ENCODE measurements around the gene VWA5B2.

DNA sequence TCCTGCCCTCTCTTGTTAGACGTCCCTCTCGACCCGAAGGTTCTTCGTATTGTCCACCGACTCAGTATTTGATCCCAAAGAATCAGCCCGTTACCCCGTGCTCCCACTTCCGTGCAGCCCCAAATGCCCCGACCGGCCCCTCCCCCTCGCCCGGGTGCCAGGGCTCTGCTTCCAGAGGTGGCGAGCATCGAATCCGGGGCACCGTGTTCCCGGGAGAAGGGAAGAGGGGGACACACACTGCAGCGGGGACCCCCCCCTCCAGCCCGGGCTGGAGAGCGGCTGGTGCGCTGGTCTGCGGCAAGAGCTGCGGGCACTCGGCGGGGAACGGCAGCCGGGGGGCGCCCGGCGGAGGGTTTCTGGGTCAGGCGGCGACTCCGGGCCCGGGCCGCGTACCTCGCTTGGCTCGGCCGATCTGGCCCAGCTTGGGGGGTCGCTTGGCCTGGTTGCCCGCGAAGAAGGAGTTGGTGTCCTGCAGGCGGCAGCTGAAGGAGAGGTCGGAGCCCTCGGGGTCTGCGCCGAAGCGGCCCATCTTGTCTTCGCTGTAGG lies 31.4 kb downstream of the VWA5B2 start:
- TF ChIP-seq, protein P1, sequence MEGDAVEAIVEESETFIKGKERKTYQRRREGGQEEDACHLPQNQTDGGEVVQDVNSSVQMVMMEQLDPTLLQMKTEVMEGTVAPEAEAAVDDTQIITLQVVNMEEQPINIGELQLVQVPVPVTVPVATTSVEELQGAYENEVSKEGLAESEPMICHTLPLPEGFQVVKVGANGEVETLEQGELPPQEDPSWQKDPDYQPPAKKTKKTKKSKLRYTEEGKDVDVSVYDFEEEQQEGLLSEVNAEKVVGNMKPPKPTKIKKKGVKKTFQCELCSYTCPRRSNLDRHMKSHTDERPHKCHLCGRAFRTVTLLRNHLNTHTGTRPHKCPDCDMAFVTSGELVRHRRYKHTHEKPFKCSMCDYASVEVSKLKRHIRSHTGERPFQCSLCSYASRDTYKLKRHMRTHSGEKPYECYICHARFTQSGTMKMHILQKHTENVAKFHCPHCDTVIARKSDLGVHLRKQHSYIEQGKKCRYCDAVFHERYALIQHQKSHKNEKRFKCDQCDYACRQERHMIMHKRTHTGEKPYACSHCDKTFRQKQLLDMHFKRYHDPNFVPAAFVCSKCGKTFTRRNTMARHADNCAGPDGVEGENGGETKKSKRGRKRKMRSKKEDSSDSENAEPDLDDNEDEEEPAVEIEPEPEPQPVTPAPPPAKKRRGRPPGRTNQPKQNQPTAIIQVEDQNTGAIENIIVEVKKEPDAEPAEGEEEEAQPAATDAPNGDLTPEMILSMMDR (IDR thresholded peaks at IDR 0.05; ENCODE audit: insufficient read depth, low read length, poor library complexity, severe bottlenecking) = no peak
- TF ChIP-seq EZH2phosphoT487 (conservative IDR thresholded peaks at IDR 0.05; ENCODE audit: low read length) = no peak
